HepG2 (cell line): ENCODE results near the gene ACAP2. TPM values are rescaled to one million over a fixed set of nuclear protein-coding genes. Genes with fewer than 3 reads are reported as not detected.

Source experiments
- ATAC-seq: fragments of 200-7000 bp; cut with Tn5 transposase; 3 replicates; pipeline ENCODE4 v1.9.1; 2020; ENCODE audit warnings: mild to moderate bottlenecking, moderate library complexity
- BruUV-seq: library from RNA; stranded (reverse); fragments of 400-500 nt; replicated peaks from 2 replicates; lab custom pipeline; 2021; lab: Mats Ljungman, UMichigan
- CTCF ChIA-PET: fragments of 300-600 bp; formaldehyde crosslinking; extraction: SDS; loops from one replicate; lab custom pipeline; 2021; ENCODE audit warnings: low total read pairs, inconsistent platforms, low intra/inter-chr PET ratio; lab: Yijun Ruan, JAX
- POLR2A ChIA-PET: fragments of 350-600 bp; sonication (Branson Sonifier 250); formaldehyde crosslinking; loops from one replicate; lab custom pipeline; 2020; ENCODE audit warnings: antibody characterized with exemption, inconsistent platforms; lab: Yijun Ruan, JAX
- DNase-seq: peaks from one replicate; pipeline ENCODE4 v3.0.0-alpha.2; 2015; ENCODE audit warnings: low spot score
- FAIRE-seq: peaks from 3 replicates; lab custom pipeline; 2011; peaks lifted over from hg19 to GRCh38; lab: Jason Lieb, UNC
- H2AFZ ChIP-seq: one replicate; pipeline ENCODE4 v1.6.1; 2011; ENCODE audit warnings: low read length, inconsistent platforms
- H3K27ac ChIP-seq: fragments of 300-600 bp; 3 replicates; pipeline ENCODE4 v1.8.0; 2011; ENCODE audit warnings: mixed run types, mild to moderate bottlenecking, mixed read lengths, low read length, inconsistent platforms; ENCODE audit not compliant: insufficient read depth; ENCODE audit errors: extremely low read length
- H3K27me3 ChIP-seq, 2 experiments: fragments of 200-600 bp in 1 of 2; 2 replicates in 1 of 2; 3 replicates in 1 of 2; pipeline versions ENCODE4 v1.6.0 to v1.8.0; 2011; ENCODE audit warnings: low read length in 2 of 2, mild to moderate bottlenecking in 2 of 2, moderate library complexity in 2 of 2, inconsistent platforms in 1 of 2; ENCODE audit not compliant: insufficient read depth in 2 of 2, control insufficient read depth in 1 of 2
- H3K36me3 ChIP-seq, 2 experiments: fragments of 200-600 bp in 1 of 2; replicated peaks in 1 of 2; 2 replicates in 1 of 2; 3 replicates in 1 of 2; pipeline versions ENCODE4 v1.5.1 to v1.8.0; 2011; ENCODE audit warnings: low read length in 2 of 2, inconsistent platforms in 1 of 2; ENCODE audit not compliant: insufficient read depth in 2 of 2, control insufficient read depth in 1 of 2
- H3K4me1 ChIP-seq: 2 replicates; pipeline ENCODE4 v1.5.1; 2012; ENCODE audit warnings: low read length, inconsistent platforms; ENCODE audit not compliant: insufficient read depth
- H3K4me2 ChIP-seq: 2 replicates; pipeline ENCODE4 v1.6.0; 2011; ENCODE audit warnings: low read depth, low read length, inconsistent platforms
- H3K4me3 ChIP-seq, 3 experiments: fragments of 200-600 bp in 1 of 3; sonication (generic), shearing (Covaris generic) in 1 of 3; replicated peaks in 1 of 3; 2 replicates each; pipeline ENCODE4 v1.5.1; 2011 to 2016; ENCODE audit warnings: low read length in 3 of 3, inconsistent platforms in 2 of 3, low read depth in 2 of 3, mild to moderate bottlenecking in 2 of 3, control low read depth in 1 of 3, mixed read lengths in 1 of 3; ENCODE audit not compliant: insufficient read depth in 1 of 3
- H3K79me2 ChIP-seq: one replicate; pipeline ENCODE4 v1.6.1; 2011; ENCODE audit warnings: low read length, inconsistent platforms; ENCODE audit not compliant: insufficient read depth
- H3K9ac ChIP-seq: 2 replicates; pipeline ENCODE4 v1.6.0; 2011; ENCODE audit warnings: mild to moderate bottlenecking, low read depth, low read length, inconsistent platforms; ENCODE audit not compliant: insufficient read depth
- H3K9me3 ChIP-seq: 2 replicates; pipeline ENCODE4 v1.5.1; 2012; ENCODE audit warnings: mild to moderate bottlenecking, low read length
- H4K20me1 ChIP-seq: 2 replicates; pipeline ENCODE4 v1.6.0; 2011; ENCODE audit warnings: inconsistent platforms, mild to moderate bottlenecking, low read length, moderate library complexity; ENCODE audit not compliant: insufficient read depth
- ATF7 ChIP-seq, 2 experiments: fragments of 450-650 bp in 1 of 2; sonication (generic) in 1 of 2; formaldehyde crosslinking in 1 of 2; IDR thresholded peaks; 2 replicates each; pipeline versions ENCODE4 v1.4.0 to v1.6.1; 2016 to 2020; ENCODE audit warnings: antibody characterized with exemption in 1 of 2, mild to moderate bottlenecking in 1 of 2, missing genetic modification reagents in 1 of 2
- HNF4A ChIP-seq: sonication (generic); formaldehyde crosslinking; IDR thresholded peaks from 2 replicates; pipeline ENCODE4 v1.4.0; 2020; ENCODE audit warnings: missing genetic modification reagents
- KDM5B ChIP-seq: sonication (generic); formaldehyde crosslinking; IDR thresholded peaks from 2 replicates; pipeline ENCODE4 v1.4.0; 2020; ENCODE audit warnings: missing genetic modification reagents, mild to moderate bottlenecking, borderline replicate concordance
- MATR3 ChIP-seq: sonication (generic); formaldehyde crosslinking; IDR thresholded peaks from 2 replicates; pipeline ENCODE4 v1.4.0; 2020; ENCODE audit warnings: missing genetic modification reagents
- NFYC ChIP-seq: IDR thresholded peaks from 2 replicates; pipeline ENCODE4 v1.6.1; 2016; ENCODE audit warnings: missing genetic modification reagents, missing compliant biosample characterization
- NKX3-1 ChIP-seq: sonication (generic); formaldehyde crosslinking; IDR thresholded peaks from 2 replicates; pipeline ENCODE4 v1.5.0; 2020; ENCODE audit warnings: missing genetic modification reagents
- SMAD3 ChIP-seq: sonication (generic); formaldehyde crosslinking; IDR thresholded peaks from 2 replicates; pipeline ENCODE4 v1.4.0; 2020; ENCODE audit warnings: missing genetic modification reagents
- ZNF232 ChIP-seq: sonication (generic); formaldehyde crosslinking; IDR thresholded peaks from 2 replicates; pipeline ENCODE4 v1.4.0; 2020; ENCODE audit warnings: missing genetic modification reagents, borderline replicate concordance
- ZNF282 ChIP-seq: fragments of 450-650 bp; IDR thresholded peaks from 2 replicates; pipeline ENCODE4 v1.6.1; 2018; ENCODE audit not compliant: partially characterized antibody
- ZNF570 ChIP-seq: sonication (generic); formaldehyde crosslinking; IDR thresholded peaks from 2 replicates; pipeline ENCODE4 v1.4.0; 2020; ENCODE audit warnings: mild to moderate bottlenecking, missing genetic modification reagents, borderline replicate concordance
- ZNF766 ChIP-seq: sonication (generic); formaldehyde crosslinking; IDR thresholded peaks from 2 replicates; pipeline ENCODE4 v1.5.0; 2020; ENCODE audit warnings: missing genetic modification reagents, borderline replicate concordance
- WGBS: methylation state at CpG from one replicate; pipeline ENCODE4 v1.1.6; 2017; ENCODE audit warnings: low lambda C conversion rate; 5-methylcytosine and 5-hydroxymethylcytosine counted together
- in situ Hi-C: cut with HindIII; loops from 2 replicates; pipeline ENCODE4 v1.10.0; 2017; ENCODE audit warnings: low pct_unique_long_range_greater_than_20kb; ENCODE audit not compliant: extremely low pct_ligation_motif_present
- intact Hi-C: fragments of 100-400 bp; cut with micrococcal nuclease; formaldehyde crosslinking; loops from one replicate; pipeline ENCODE4 v1.10.0; 2022; ENCODE audit not compliant: unreplicated experiment
- polyA plus RNA-seq, 8 experiments: library from polyadenylated mRNA; depleted of rRNA in 3 of 8; stranded (reverse) in 7 of 8; unstranded in 1 of 8; fragments of >200 nt; fragmentation: Illumina TruSeq in 4 of 8; extraction: Trizol in 4 of 8; gene quantifications; 2 replicates each; pipeline versions ENCODE4 v1.2.1 to v1.2.3, GENCODE V29; 2011 to 2016; ENCODE audit warnings: low read depth in 4 of 8, missing spikeins in 1 of 8, mixed read lengths in 1 of 8; ENCODE audit not compliant: insufficient read depth in 1 of 8
- total RNA-seq, 5 experiments: library from RNA; depleted of rRNA; stranded (reverse); fragments of >200 nt; fragmentation: Illumina TruSeq; extraction: Trizol; gene quantifications; 2 replicates each; pipeline ENCODE4 v1.2.3, GENCODE V29; 2016; ENCODE audit warnings: low read depth in 1 of 5
- TF ChIP-seq, protein P1 (sequence below): sonication (generic); formaldehyde crosslinking; IDR thresholded peaks from 2 replicates; pipeline ENCODE4 v1.4.0; 2020; ENCODE audit warnings: mild to moderate bottlenecking, missing genetic modification reagents
- TF ChIP-seq, protein P2 (sequence below): sonication (generic); formaldehyde crosslinking; IDR thresholded peaks from 2 replicates; pipeline ENCODE4 v1.4.0; 2020; ENCODE audit warnings: mild to moderate bottlenecking, missing genetic modification reagents

ACAP2 gene
- total and polyA plus RNA-seq, 2 of the 13 experiments (the other 11 are each of a cell fraction or from before 2014, with no cell fraction given): 7.3 to 23.9 TPM

DNA sequence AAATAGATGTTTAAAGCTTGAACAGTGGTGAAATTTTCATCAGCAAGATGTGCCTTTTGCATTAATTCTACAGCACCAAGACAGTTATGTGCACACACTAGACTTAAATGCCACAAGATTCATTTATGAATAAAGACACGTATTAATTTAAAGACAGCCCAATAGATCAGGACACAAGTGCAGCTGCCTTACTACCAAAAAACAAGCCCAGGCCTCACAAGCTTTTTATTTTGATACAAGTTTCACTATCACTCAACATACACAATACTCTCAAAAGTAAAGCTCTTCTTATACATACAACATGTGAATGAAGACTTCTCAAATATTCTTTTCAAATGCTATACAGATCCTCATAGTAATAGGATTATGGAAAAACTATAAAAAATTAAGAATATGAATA lies 2.4 kb downstream of the ACAP2 start:
- H3K4me3 ChIP-seq: no peak overlapping the region; a peak in 1 of 6 replicates
- CTCF ChIA-PET: no interaction called here
- in situ Hi-C loops: no loop called here
- no peak overlapping the region for H3K27ac ChIP-seq
- peaks cover 47% of the 10 kb centered on the region for H3K79me2 ChIP-seq
- WGBS: 100% methylated on average over 1 of the region's 1 CpG
- intact Hi-C loops: loop anchor here (10.0 kb wide), 1 partner anchor 84 kb away; no protein-coding TSS in a partner anchor
- H3K36me3 ChIP-seq: no peaks in the 10 kb centered on the region
- no peak for ATAC-seq
- H3K9me3 ChIP-seq: no peaks in the 10 kb centered on the region
- BruUV-seq: no TSS peak
- peak overlapping the region; percentile 25 for H3K4me2 ChIP-seq
- H4K20me1 ChIP-seq: no peaks in the 10 kb centered on the region
- FAIRE-seq: no peak
- no peak overlapping the region for H2AFZ ChIP-seq
- no peaks in the 10 kb centered on the region for H3K27me3 ChIP-seq
- TF ChIP-seq NFYC (CRISPR knock-in tag) (no peak), ZNF282 (no peak), ZNF766 (CRISPR knock-in tag) (no peak), HNF4A (CRISPR knock-in tag) (no peak), ZNF570 (no peak), ZNF232 (CRISPR knock-in tag) (no peak), SMAD3 (CRISPR knock-in tag) (no peak), MATR3 (CRISPR knock-in tag) (no peak), KDM5B (CRISPR knock-in tag) (no peak), ATF7 (IDR thresholded peaks at IDR 0.05) (no peak), ATF7 (CRISPR knock-in tag; IDR thresholded peaks at IDR 0.05) (no peak), NKX3-1 (CRISPR knock-in tag) (no peak)
- TF ChIP-seq, protein P1, sequence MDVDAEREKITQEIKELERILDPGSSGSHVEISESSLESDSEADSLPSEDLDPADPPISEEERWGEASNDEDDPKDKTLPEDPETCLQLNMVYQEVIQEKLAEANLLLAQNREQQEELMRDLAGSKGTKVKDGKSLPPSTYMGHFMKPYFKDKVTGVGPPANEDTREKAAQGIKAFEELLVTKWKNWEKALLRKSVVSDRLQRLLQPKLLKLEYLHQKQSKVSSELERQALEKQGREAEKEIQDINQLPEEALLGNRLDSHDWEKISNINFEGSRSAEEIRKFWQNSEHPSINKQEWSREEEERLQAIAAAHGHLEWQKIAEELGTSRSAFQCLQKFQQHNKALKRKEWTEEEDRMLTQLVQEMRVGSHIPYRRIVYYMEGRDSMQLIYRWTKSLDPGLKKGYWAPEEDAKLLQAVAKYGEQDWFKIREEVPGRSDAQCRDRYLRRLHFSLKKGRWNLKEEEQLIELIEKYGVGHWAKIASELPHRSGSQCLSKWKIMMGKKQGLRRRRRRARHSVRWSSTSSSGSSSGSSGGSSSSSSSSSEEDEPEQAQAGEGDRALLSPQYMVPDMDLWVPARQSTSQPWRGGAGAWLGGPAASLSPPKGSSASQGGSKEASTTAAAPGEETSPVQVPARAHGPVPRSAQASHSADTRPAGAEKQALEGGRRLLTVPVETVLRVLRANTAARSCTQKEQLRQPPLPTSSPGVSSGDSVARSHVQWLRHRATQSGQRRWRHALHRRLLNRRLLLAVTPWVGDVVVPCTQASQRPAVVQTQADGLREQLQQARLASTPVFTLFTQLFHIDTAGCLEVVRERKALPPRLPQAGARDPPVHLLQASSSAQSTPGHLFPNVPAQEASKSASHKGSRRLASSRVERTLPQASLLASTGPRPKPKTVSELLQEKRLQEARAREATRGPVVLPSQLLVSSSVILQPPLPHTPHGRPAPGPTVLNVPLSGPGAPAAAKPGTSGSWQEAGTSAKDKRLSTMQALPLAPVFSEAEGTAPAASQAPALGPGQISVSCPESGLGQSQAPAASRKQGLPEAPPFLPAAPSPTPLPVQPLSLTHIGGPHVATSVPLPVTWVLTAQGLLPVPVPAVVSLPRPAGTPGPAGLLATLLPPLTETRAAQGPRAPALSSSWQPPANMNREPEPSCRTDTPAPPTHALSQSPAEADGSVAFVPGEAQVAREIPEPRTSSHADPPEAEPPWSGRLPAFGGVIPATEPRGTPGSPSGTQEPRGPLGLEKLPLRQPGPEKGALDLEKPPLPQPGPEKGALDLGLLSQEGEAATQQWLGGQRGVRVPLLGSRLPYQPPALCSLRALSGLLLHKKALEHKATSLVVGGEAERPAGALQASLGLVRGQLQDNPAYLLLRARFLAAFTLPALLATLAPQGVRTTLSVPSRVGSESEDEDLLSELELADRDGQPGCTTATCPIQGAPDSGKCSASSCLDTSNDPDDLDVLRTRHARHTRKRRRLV (CRISPR knock-in tag): no peak
- TF ChIP-seq, protein P2, sequence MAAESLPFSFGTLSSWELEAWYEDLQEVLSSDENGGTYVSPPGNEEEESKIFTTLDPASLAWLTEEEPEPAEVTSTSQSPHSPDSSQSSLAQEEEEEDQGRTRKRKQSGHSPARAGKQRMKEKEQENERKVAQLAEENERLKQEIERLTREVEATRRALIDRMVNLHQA (CRISPR knock-in tag): no peak
- no peak for DNase-seq
- POLR2A ChIA-PET: no interaction called here
- 0 out of 2 replicates have a peak overlapping the region, but pooled peaks have one; percentile 10 for H3K9ac ChIP-seq
- peaks cover 32% of the 10 kb centered on the region for H3K4me1 ChIP-seq
